GM13977 (cell line): ENCODE measurements around the gene SCMH1.
A peak's percentile ranks its signal among the peaks of the same experiment; 100 is the strongest.

ENCODE experiments used
- DNase-seq: peaks from one replicate; pipeline ENCODE4 v3.0.0; 2012; ENCODE audit warnings: low spot score
- in situ Hi-C: fragments of 300-500 bp; cut with MboI; formaldehyde crosslinking; loops from one replicate; pipeline ENCODE4 v1.12.0; 2022; ENCODE audit warnings: low sequenced_read_pairs, low pct_unique_long_range_greater_than_20kb, mixed read lengths, inconsistent platforms; ENCODE audit not compliant: unreplicated experiment
- TF ChIP-seq, protein P1 (sequence below): IDR thresholded peaks from 2 replicates; pipeline ENCODE4 v1.5.1; 2012; ENCODE audit warnings: mild to moderate bottlenecking, control low read depth; ENCODE audit not compliant: insufficient read depth; ENCODE audit errors: extremely low read depth, missing control alignments

Gene SCMH1

DNA sequence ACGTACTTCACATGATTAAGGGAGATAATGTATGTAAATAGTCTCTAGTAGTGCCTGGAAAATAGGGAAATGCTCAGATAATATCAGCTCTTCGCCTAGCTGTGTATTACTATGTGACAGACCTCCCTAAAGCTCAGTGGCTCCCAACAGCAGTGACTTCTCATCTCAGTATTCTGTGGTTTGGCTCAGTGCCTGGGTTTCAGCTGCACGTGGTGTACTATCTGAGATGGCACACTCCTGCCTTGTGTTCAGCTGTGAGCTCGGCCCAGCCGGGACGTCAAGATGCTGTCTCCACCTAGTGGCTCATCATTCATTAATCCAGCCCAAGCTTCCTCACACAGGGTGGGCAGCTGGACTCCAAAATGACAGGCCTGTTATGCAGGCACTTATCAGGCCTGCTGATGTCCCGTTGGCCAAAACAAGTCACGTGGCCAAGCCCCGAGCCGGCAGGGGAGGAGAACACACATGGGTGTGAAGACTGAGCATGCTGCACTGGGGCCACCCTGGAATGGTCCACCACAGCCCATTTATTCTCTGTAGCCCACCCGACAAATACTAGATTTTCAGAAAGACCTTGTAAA lies 238.4 kb downstream of the SCMH1 start:
- in situ Hi-C loops: no loop called here
- TF ChIP-seq, protein P1, sequence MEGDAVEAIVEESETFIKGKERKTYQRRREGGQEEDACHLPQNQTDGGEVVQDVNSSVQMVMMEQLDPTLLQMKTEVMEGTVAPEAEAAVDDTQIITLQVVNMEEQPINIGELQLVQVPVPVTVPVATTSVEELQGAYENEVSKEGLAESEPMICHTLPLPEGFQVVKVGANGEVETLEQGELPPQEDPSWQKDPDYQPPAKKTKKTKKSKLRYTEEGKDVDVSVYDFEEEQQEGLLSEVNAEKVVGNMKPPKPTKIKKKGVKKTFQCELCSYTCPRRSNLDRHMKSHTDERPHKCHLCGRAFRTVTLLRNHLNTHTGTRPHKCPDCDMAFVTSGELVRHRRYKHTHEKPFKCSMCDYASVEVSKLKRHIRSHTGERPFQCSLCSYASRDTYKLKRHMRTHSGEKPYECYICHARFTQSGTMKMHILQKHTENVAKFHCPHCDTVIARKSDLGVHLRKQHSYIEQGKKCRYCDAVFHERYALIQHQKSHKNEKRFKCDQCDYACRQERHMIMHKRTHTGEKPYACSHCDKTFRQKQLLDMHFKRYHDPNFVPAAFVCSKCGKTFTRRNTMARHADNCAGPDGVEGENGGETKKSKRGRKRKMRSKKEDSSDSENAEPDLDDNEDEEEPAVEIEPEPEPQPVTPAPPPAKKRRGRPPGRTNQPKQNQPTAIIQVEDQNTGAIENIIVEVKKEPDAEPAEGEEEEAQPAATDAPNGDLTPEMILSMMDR: peak; percentile 66
- peak; percentile 86 for DNase-seq

DNA sequence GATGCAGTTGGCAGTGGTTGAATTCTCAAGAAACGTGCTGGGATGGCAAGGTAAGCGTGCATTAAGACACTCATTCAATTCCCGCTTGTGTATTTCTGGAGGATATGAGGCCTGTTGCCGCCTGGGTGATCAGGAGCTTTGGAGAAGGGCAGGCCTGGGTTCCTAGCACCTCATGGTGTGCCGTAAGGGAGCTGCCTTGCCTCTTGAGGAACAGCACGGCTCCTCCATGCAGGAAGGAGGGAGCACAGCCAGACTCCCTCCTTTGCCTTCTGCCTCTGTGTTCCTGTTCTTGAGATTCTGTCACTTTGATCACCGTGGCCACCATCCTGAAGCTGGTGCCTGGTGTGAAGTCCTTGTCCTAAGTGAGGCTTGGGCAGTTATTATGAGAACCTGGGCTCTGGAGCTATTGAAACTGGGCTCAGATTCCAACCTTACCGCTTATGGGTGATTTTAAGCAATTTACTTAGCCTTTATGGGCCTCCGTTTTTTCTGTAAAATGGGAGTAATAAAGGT lies 238.9 kb downstream of the SCMH1 start:
- in situ Hi-C loops: no loop called here
- DNase-seq: no peak
- TF ChIP-seq, protein P1: no peak

DNA sequence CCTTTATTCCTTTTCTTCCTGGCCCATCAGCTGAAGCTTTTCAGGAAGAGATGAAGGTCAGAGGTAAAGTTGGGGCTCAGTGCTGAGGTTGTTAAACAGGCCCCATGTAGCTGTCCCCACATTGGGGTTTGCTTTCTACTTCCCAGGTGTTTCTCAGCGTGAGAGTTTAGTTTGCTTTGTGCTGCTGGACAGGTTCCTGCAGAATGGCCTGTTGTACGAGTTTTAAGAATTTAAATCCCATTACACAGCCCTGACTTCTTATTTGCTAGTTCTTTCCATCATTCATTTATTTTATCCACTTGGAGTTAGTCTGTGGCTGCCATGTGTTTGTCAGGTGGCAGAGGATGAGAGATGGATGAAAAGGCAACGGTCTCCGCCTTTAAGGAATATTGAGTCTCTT lies 243.4 kb downstream of the SCMH1 start:
- in situ Hi-C loops: no loop called here
- DNase-seq: no peak
- TF ChIP-seq, protein P1: no peak

DNA sequence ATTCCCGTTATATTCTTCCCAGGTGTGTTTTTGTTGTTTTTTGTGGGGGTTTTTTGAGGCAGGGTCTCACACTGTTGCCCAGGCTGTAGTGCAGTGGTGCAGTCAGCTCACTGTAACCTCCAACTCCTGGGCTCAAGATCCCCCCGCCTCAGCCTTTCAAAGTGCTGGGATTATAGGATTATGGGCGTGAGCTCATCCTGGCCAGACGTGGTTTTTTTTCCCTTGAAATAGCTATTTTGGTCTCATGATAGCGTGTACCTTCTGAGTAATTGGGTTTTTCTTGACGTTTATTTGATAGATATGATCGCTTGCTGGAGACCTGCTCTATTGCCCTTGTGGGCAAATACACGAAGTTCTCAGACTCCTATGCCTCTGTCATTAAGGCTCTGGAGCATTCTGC lies 245.0 kb downstream of the SCMH1 start:
- in situ Hi-C loops: no loop called here
- DNase-seq: no peak
- TF ChIP-seq, protein P1: no peak

DNA sequence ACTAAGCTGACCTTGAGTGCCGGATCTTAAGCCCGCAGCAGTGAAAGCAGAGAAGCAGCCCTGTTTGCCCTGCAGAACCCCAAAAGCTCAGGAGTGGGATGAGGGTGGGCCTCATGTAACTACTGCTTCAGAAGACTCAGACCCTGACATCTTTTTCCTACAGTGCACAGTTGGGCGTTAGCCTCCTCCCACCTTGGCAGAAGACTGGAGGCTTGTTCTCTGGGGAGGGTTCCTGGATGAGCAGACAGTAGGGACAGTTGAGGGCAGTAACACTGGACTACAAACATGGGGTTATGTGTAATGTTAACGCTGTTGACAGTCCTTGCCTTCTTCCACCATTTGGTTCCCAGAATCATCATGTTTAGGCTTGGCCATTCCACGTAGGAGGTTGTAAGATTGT lies 253.0 kb downstream of the SCMH1 start:
- TF ChIP-seq, protein P1: no peak
- in situ Hi-C loops: no loop called here
- no peak for DNase-seq

GRCh38 chr1:40988280-40988679 lies 253.8 kb downstream of the SCMH1 start:
- no peak for DNase-seq
- in situ Hi-C loops: no loop called here
- TF ChIP-seq, protein P1: no peak
